ENCODE results near the gene RBMS3.
"Not testable (repeated sequence)": the region's sequence is repeated elsewhere in the genome, so short reads cannot be mapped to it uniquely, and the experiment has no call there.

RBMS3 gene

GRCh38 chr3:29642393-29643033, 361.6 kb downstream of the RBMS3 start:
- no peak for DNase-seq

GRCh38 chr3:29643034-29643425, 362.2 kb downstream of the RBMS3 start:
- DNase-seq, result no peak

- no peak for DNase-seq
These were observed 363.4 kb downstream of the RBMS3 start for GRCh38 chr3:29644261-29644660.

- DNase-seq, result no peak
These were observed 364.2 kb downstream of the RBMS3 start for GRCh38 chr3:29644956-29645636.

- DNase-seq, result no peak
These were observed 365.2 kb downstream of the RBMS3 start for GRCh38 chr3:29646043-29646442.

GRCh38 chr3:29649815-29650547, 369.1 kb downstream of the RBMS3 start:
- no peak for DNase-seq

- no peak for DNase-seq
These were observed 372.8 kb downstream of the RBMS3 start for GRCh38 chr3:29653680-29654079.

GRCh38 chr3:29655015-29655747, 374.3 kb downstream of the RBMS3 start:
- no peak for DNase-seq

- no peak for DNase-seq
These were observed 384.8 kb downstream of the RBMS3 start for GRCh38 chr3:29665688-29666087.

GRCh38 chr3:29668233-29668632, 387.4 kb downstream of the RBMS3 start:
- DNase-seq, result no peak

GRCh38 chr3:29668728-29669127, 387.9 kb downstream of the RBMS3 start:
- DNase-seq, result no peak

- not testable (repeated sequence) for DNase-seq
These were observed 389.6 kb downstream of the RBMS3 start for GRCh38 chr3:29670476-29670875.

- no peak for DNase-seq
These were observed 396.6 kb downstream of the RBMS3 start for GRCh38 chr3:29677421-29677820.

- no peak for DNase-seq
These were observed 399.1 kb downstream of the RBMS3 start for GRCh38 chr3:29679944-29680343.

GRCh38 chr3:29683018-29683993, 402.4 kb downstream of the RBMS3 start:
- no peak for DNase-seq

GRCh38 chr3:29686889-29687592, 406.2 kb downstream of the RBMS3 start:
- no peak for DNase-seq

- DNase-seq, result no peak
These were observed 409.9 kb downstream of the RBMS3 start for GRCh38 chr3:29690686-29691353.

GRCh38 chr3:29693863-29694262, 413.0 kb downstream of the RBMS3 start:
- no peak for DNase-seq

- no peak for DNase-seq
These were observed 413.5 kb downstream of the RBMS3 start for GRCh38 chr3:29694331-29694730.

- no peak for DNase-seq
These were observed 413.9 kb downstream of the RBMS3 start for GRCh38 chr3:29694783-29695182.

- DNase-seq, result no peak
These were observed 414.3 kb downstream of the RBMS3 start for GRCh38 chr3:29695201-29695600.

Data from activated effector memory CD4-positive, alpha-beta T cell treated with anti-CD3 and anti-CD28 coated beads, Interleukin-2, amount 50 U/mL, for 16 hours (primary cell).